Myocyte (in vitro differentiated cells): ENCODE data around the gene ARHGEF17. TPM values are rescaled to one million over a fixed set of nuclear protein-coding genes. Genes with fewer than 3 reads are reported as not detected.

Experiments used
- DNase-seq: peaks from one replicate; pipeline ENCODE4 v3.0.0-alpha.2; 2012; ENCODE audit warnings: low read depth
- total RNA-seq: library from RNA; depleted of rRNA; stranded (reverse); fragments of >200 nt; gene quantifications from 2 replicates; pipeline ENCODE4 v1.2.3, GENCODE V29; 2014

The ARHGEF17 gene
- total RNA-seq, 1 donor from 2014 or later, result 38.0 TPM

DNA sequence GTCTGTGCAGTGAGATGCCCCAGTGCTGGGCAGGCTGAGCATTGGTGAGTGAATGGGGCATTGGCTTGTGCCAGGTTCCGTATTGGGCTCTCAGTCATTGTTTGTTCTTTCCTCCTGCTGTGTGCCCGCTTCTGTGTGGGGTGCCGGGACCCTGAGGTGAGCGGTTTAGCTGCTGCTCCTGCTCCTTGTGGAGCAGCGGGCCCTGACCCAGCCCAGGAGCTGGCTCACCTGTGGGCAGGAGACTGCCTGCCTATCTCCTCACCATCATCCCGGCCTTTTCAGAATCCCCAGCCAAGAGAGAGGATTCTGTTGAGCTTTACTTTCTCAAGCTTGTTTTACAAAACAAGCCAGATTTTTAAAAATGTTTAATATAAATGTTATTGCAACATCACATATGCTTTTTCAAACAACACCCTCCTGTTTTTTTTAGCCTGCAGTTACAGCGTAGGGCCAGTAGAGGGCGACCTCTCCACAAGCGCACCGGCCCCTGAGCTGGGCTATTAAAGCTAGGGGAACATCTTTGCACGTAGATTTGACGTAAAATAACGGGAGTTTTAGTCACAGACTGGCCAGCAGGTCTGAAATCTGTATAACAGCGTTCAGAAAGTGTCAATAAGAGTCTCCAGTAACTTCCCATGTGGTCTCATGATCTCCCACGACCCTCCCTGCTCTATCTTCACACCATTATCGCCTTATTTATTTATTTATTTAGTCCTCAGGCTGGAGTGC lies 43.0 kb downstream of the ARHGEF17 start:
- peak; percentile 51 for DNase-seq

DNA sequence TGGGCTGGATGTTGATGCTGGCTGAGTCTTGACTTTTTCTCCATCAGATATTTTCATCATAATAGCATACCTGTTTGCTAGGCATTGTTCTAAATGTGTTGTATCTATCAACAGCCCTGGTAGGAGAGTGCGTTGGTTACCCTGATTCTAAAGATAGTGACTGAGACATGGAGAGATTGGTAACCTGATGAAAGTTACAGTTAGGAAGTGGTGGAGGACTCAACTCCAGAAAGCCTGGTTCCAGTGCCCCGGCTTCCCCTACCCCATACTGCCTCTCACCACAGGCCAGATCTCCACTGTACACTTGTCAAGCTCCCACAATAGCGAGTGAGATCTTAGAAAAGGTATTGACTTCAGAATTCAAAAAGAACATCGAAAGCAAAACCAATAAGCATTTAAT lies 45.3 kb downstream of the ARHGEF17 start:
- DNase-seq, result no peak

DNA sequence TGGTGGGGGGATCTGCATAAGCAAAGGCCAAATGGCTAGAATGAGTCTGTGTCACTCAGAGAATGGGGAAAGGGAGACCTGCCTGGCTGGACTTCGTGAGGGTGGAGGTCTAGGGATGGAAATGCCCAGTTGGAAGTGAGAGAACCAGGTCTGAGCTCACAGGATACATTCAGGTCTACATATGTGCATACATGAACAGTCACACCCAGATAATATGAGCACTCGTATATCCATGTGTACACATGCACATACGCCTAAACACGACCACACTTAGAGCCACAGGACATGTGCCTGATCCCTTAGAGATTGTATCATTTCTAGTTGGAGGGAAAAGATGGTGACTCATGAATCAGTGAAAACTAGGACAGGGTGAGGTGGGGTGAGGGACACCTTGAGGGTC lies 47.0 kb downstream of the ARHGEF17 start:
- DNase-seq, result no peak

DNA sequence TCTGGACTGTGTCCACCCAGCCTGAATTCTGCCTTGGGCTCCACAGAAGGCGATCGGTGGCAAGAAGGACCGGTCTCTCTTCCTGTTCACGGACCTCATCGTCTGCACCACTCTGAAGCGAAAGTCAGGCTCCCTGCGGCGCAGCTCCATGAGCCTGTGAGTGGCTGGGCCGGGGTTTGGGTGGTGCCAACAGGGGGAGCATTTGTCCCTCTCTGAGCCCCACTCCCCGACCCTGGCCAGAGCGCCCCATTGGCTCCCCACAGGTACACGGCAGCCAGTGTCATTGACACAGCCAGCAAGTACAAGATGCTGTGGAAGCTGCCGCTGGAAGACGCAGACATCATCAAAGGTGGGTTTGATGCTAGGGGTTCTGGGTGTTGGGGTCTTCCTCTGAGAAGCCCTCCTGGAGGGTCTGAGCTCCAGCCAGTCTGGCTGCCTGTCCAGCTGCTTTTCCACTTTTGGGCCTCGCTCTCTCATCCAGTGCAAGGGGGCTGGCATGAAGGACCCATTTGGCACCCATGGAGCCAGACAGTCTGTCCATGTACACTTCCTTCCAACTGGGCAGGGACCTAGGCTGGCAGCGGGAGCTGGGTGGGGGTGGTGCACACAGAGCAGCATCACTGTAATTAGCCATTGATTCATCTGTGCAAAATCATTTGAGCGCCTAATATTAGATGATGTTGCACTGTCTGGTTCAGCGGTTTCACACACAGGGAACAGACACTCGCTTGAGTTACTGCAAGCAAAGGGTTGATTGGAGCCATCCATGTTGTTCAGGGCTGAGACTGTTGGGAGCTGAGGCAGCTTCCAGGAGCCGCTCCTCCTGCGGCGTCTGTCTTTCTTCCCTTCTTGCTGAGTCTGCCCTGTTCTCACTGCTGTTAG lies 49.1 kb downstream of the ARHGEF17 start:
- DNase-seq, result no peak

DNA sequence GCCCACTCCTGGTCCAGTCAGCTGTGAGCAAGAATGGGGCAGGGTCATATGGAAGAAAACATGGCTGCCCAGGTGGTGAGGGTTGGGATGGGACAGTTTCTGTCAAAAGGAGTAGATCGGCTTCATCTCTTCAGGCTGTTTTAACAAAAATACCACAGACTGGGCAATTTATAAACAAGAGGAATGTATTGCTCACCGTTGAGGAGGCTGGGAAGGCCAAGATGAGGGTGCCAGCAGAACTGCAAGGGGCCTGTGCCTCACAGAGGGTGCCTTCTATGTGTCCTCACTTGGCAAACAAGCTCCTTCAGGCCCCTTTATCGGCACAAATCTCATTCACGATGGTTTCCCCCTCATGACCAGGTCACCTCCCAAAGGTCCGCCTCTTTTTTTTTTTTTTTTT lies 50.0 kb downstream of the ARHGEF17 start:
- DNase-seq, result no peak

DNA sequence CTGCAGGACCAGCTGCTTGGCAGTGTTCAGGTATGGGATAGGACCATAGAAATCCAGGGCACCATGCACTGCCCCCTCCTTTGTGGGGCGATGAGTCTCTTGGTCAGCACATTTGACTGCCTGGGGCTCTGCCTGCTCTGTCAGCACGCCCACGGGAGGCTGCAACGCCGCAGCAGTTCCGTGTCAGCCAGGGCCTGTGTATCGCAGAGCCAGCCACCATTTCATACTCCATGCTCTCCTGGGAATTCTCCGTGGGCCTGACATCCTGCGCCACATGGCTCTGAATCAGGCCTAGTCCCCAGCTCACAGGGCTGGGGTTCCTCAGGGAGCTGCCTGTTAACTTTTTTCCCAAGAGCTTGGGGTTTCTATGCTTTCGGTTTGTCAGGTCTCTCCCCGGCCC lies 51.3 kb downstream of the ARHGEF17 start:
- peak; percentile 51 for DNase-seq

DNA sequence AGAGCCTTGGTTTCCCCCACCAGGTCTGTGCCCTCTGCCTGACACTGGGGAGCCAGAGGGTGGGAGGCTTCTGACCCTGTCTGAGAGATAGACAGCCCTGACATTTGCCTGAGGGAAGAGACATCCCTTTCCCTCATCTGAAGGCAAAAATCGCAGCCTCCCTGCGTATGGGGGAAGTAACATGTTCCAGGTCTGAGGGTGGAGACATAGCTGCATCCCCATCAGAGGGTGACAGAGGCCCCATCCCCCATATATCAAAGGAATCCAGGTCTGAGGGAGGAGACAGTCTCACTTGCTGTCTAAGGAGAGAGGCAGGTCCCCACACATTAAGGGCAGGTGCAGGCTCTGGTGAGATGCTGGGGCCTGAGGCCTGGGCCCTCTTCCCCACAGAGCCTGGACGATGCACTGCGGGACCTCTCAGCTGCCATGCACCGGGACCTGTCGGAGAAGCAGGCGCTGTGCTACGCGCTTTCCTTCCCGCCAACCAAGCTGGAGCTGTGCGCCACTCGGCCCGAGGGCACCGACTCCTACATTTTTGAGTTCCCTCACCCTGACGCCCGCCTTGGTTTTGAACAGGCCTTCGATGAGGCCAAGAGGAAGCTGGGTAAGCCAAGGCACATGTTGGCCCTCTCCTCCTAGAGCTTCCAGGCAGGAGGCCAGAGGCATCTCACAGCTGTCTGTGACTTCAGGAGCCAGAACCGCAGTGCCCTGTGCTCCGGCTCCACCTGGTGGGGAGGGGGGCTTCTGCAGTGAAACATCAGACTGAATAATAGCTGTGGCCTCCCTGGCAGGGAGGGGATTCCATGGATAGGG lies 52.1 kb downstream of the ARHGEF17 start:
- peak; percentile 78 for DNase-seq

DNA sequence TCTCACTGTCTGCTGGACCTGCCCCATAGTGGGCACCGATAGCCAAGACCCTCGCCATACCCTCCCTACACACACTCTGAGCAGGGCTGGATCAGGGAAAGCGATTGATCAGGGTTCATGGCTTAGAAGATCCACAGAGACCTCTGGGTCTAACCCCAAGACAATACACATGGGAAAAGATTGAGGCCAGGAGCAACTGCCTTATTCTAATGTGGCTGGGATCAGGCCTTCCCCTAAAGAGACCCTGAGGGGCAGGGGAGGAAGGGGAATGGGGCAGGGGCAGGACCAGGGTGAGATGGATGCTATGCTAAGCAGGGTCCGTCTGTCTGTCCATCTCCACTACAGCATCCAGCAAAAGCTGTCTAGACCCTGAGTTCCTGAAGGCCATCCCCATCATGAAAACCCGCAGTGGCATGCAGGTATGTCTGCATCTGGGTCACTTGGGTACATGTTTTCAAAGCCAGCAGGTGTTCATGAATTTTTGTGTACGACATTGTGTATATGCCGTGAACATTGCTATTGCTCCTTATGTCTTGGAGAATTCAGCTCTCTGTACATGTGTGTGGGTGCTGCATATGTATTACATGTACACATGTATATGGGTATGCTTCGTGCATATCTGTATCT lies 52.8 kb downstream of the ARHGEF17 start:
- no peak for DNase-seq

DNA sequence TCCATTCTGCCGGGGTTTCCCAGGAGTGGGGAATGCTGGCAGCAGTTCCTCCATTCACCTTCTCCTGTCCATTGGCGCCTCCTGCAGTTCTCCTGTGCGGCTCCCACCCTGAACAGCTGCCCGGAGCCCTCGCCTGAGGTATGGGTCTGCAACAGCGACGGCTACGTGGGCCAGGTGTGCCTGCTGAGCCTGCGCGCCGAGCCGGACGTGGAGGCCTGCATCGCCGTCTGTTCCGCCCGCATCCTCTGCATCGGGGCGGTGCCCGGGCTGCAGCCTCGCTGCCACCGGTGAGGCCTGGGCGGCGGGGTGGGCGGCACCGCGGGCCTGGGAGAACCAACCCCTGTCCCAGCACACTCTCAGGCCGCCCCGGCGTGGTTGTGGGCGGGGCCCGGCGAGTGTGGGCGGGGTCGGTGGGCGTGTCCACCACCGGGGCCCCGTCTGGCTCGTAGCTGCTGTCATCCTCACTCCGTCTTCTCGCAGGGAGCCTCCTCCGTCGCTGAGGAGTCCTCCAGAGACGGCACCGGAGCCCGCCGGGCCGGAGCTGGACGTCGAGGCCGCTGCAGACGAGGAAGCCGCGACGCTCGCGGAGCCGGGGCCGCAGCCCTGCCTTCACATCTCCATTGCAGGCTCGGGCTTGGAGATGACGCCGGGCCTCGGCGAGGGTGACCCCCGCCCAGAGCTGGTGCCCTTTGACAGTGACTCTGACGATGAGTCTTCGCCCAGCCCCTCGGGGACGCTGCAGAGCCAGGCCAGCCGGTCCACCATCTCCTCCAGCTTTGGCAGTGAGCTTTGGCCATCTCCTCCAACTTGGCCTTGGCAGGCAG lies 54.1 kb downstream of the ARHGEF17 start:
- no peak for DNase-seq

DNA sequence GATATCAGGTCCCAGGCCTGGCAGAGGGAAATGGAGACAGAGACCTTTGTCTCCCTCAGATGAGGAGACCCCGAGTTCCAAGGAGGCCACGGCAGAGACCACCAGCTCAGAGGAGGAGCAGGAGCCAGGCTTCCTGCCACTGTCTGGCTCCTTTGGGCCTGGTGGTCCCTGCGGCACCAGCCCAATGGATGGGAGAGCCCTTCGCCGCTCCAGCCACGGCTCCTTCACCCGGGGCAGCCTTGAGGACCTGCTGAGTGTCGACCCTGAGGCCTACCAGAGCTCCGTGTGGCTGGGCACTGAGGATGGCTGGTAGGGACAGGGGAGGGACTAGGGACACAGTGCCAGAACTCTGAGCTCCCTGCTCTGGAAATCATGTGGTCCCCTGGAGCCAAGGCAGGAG lies 55.1 kb downstream of the ARHGEF17 start:
- no peak for DNase-seq

DNA sequence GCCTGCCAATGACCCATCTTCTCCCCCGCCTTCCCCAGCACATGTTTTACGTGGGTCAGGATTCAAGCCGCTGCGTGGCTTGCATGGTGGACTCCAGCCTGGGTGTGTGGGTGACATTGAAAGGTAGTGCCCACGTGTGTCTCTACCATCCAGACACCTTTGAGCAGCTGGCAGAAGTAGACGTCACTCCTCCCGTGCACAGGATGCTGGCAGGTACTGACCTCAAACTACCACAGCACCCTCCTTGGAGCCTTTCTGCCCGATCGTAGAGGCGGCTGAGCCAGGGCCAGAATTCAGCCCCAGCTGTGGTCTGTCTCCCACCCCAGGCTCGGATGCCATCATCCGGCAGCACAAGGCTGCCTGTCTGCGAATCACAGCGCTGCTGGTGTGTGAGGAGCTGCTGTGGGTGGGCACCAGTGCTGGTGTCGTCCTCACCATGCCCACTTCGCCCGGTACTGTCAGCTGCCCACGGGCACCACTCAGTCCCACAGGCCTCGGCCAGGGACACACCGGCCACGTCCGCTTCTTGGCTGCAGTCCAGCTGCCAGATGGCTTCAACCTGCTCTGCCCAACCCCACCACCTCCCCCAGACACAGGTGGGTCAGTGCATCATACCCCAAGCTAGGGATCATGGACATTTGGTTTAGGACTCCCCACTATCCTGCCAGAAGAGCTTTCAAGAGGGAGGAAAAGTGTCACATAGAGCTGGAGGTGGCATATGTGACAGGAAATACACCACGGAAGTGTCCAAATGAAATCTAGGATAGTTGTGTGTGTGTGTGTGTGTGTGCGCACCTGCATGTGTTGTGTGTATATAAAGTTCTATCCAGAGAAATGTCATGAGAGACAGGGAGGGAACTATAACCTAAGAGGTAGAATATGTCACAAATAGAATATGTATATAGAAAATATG lies 57.5 kb downstream of the ARHGEF17 start:
- DNase-seq, result no peak

DNA sequence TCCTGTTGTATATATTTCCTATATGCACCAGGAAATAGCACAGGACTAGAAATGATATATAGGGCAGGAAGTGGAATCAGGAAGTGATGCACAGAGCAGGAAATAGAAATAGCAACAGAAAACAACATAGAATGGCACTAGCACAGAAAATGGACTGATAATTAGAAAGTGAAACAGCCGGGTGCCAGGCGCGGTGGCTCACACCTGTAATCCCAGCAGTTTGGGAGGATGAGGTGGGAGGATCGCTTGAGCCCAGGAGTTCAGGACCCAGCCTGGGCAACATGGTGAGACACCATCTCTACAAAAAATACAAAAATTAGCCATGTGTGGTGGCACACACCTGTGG lies 58.2 kb downstream of the ARHGEF17 start:
- no peak for DNase-seq

DNA sequence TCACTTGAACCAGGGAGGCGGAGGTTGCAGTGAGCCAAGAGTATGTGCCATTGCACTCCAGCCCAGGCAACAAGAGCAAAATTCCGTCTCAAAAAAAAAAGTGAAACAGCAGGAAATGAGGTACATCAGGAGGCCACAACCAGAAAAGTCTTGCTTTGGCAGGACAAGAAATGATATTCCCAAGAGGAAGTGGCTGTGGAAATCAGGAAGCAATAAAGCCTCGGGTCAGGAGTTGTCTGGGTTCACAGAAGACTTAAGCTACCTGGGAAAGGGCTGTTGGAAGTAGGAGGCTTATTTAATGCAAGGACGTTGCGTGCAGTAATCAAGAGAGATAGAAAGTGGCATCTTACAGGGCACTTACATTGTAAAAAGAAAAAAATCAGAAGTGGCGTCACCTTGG lies 58.9 kb downstream of the ARHGEF17 start:
- DNase-seq, result no peak

DNA sequence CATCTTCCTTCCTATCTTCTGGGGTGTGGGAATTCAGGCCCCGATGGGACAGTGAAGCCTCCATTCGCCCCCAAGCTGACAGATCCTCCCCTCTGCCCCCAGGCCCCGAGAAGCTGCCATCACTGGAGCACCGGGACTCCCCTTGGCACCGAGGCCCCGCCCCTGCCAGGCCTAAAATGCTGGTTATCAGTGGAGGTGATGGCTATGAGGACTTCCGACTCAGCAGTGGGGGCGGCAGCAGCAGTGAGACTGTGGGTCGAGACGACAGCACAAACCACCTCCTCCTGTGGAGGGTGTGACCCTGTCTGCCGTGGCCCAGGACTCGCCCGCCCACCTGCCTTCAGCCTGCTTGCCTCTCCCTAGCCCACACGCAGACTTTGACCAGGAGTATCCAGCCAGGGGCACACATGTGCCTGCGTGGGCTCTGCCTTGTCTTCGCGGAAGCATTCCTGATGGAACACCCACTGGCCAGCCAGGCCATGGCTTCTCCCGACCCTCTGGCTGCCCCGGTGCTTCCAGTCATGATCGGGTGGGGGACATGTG lies 59.5 kb downstream of the ARHGEF17 start:
- no peak for DNase-seq

DNA sequence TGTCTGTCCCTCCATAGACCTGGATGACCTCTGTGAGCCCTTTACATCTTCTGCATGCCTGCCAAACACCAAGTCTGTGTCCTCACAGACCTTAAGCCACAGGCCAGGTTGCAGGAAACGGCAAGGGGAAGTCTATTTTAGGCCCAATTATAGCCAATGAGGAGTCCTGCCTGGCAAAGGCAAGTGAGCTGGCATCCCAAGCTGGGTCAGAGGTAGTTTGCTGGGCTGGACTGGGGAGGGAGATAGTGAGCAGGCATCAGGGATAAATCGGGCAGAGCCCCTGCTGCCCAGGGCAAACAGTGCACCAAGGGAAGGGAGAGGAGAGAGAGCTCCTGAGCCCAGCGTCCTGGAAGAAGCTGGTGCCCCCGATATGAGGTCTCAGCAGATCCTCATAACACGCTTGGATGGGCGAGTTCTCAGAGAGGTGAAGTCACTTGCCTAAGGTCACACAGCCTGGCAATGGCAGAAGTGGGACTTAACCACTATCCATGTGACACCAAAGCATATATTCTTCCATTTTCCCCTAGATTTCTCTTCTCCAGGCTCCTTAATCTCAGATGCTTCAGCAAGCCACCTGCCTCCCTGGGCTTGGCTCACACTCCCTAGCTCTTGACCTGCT lies 64.4 kb downstream of the ARHGEF17 start:
- peak; percentile 46 for DNase-seq

DNA sequence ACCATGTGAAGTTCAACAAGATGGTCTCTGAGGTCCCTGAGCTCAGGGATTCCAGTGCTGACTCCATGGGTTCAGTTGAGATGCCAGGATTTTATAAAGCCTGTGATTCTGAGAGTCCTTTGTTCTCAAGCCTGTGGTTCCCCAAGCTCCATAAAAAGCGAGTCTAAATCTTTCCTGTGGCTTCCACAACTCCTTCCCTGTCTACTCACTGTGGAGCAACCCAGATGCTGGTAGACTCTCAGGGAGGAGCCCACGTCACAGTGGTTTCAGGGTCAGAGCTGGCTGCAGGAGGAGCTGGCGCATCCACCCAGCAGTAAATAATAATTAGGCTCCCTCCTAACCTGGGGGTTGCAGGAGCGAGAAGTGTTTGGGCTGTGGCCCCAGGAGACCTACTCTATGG lies 66.1 kb downstream of the ARHGEF17 start:
- DNase-seq, result peak; percentile 33

DNA sequence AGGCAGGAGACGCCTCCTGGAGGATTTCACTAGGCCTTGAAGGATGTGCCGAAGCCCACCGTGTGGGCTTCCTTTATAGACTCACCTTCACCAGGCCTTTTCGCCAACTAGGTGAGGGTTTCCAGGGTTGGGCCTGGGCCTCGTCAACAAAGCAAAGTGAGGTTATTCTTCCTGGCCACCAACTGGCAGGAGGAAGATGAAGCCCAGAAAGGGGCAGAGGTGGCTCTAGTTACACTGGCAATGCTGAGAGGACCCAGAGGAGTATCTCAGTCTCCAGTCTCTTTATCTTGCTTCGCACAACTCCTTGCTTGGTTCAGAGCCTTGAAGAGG lies 67.7 kb downstream of the ARHGEF17 start:
- DNase-seq, result no peak

DNA sequence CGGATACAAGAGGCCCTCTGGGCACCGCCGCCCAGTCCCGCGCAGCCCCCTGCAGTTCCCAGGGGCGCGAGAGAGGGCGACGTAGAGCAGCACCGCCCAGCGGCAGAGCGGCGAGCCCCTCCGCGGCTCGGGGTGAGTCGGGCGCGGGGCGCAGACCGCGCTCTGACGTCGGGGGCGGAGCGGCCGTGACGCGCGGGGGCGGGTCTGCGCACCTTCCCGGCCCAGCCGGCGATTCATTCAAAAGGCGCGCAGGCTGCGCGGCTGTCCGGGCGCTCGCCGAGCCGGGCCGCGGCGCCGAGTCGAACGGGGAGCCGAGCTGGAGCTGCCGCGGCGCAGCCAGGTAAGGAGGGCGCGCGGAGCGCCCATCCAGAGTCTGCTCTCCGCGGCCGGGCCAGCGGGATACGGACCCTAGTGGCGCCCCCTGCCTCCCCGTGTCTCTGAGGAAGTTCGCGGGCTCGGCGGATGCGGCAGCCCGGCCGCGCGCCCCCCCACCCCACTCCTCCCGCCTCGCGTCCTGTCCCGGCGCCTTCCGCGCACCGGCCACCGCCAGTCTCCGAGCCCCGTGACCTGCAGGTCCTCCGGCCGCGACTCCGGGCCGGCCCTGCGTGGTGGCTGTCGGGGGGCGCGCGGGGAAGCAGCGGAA lies 68.2 kb downstream of the ARHGEF17 start, which contains the start of gene RELT:
Gene RELT, plus strand, starts transcription at position 240 of the 643 bp plus-strand sequence. CDS start 12,738 bp downstream, outside the sequence.
- DNase-seq, result peak; percentile 89
